Vagina (tissue), 2 donors: ENCODE measurements around the gene LSM14A. TPM values are rescaled to one million over a fixed set of nuclear protein-coding genes. Genes with fewer than 3 reads are reported as not detected.

Experiments used
- DNase-seq, 2 donors: peaks; one replicate each; pipeline ENCODE4 v3.0.0-alpha.2; 2017; ENCODE audit errors: extremely low spot score in 2 of 2
- H3K27ac ChIP-seq: fragments of 200-600 bp; sonication (generic); one replicate; pipeline ENCODE4 v1.5.1; 2019
- H3K27me3 ChIP-seq: fragments of 200-600 bp; sonication (generic); one replicate; pipeline ENCODE4 v1.5.1; 2019
- H3K36me3 ChIP-seq, 2 donors: fragments of 200-600 bp; sonication (generic); one replicate each; pipeline ENCODE4 v1.5.1; 2017 to 2019
- H3K4me1 ChIP-seq: fragments of 200-600 bp; sonication (generic); one replicate; pipeline ENCODE4 v1.5.1; 2019
- H3K4me3 ChIP-seq, 2 donors: fragments of 200-600 bp; sonication (generic); 1 replicate in 1 of 2; 2 replicates in 1 of 2; pipeline ENCODE4 v1.5.1; 2016 to 2019
- H3K9me3 ChIP-seq: fragments of 200-600 bp; sonication (generic); one replicate; pipeline ENCODE4 v1.5.1; 2019
- CTCF ChIP-seq, 3 experiments: fragments of 450-650 bp in 2 of 3; fragments of 200-600 bp in 1 of 3; sonication (generic) in 1 of 3; IDR thresholded peaks; one replicate each; pipeline ENCODE4 v1.5.1; 2017 to 2019; ENCODE audit warnings: antibody characterized with exemption in 3 of 3, mild to moderate bottlenecking in 2 of 3, moderate library complexity in 2 of 3
- POLR2A ChIP-seq, 2 donors: fragments of 450-650 bp; IDR thresholded peaks; one replicate each; pipeline ENCODE4 v1.6.1; 2017; ENCODE audit warnings: antibody characterized with exemption in 2 of 2, mild to moderate bottlenecking in 2 of 2, moderate library complexity in 2 of 2
- POLR2AphosphoS5 ChIP-seq, 2 donors: sonication (generic); formaldehyde crosslinking; IDR thresholded peaks; one replicate each; pipeline ENCODE4 v1.9.0; 2017; ENCODE audit warnings: antibody characterized with exemption in 2 of 2, mild to moderate bottlenecking in 2 of 2, low read depth in 1 of 2; ENCODE audit not compliant: insufficient read depth in 1 of 2
- intact Hi-C: fragments of 100-400 bp; cut with DNase I; formaldehyde crosslinking; loops from one replicate; pipeline ENCODE4 v1.15.1; 2023
- total RNA-seq: library from RNA; depleted of rRNA; stranded (reverse); fragments of >200 nt; gene quantifications from one replicate; pipeline ENCODE4 v1.2.3, GENCODE V29; 2016

LSM14A gene
- total RNA-seq, 1 donor from 2014 or later = 179 TPM

GRCh38 chr19:34181111-34181864 lies 9.0 kb downstream of the LSM14A start:
- TF ChIP-seq POLR2AphosphoS5 (IDR thresholded peaks at IDR 0.05; ENCODE audit: insufficient read depth in 1 of 2, low read depth in 1 of 2) (no peak), POLR2A (IDR thresholded peaks at IDR 0.05) (no peak), CTCF (IDR thresholded peaks at IDR 0.05) (no peak)
- Histone ChIP-seq H3K4me1 (peaks cover 98% of the 10 kb centered on the region), H3K27ac (no peak overlapping the region), H3K4me3 (no peak overlapping the region), H3K36me3 (no peaks in the 10 kb centered on the region), H3K27me3 (no peaks in the 10 kb centered on the region), H3K9me3 (no peaks in the 10 kb centered on the region)
- DNase-seq = no peak
- intact Hi-C loops = no loop called here

- no peaks in the 10 kb centered on the region for H3K9me3 ChIP-seq
- DNase-seq = no peak
- intact Hi-C loops = no loop called here
- H3K4me3 ChIP-seq = no peak overlapping the region
- H3K27ac ChIP-seq = no peak overlapping the region
- TF ChIP-seq CTCF (IDR thresholded peaks at IDR 0.05) (no peak), POLR2AphosphoS5 (IDR thresholded peaks at IDR 0.05; ENCODE audit: insufficient read depth in 1 of 2, low read depth in 1 of 2) (no peak), POLR2A (IDR thresholded peaks at IDR 0.05) (no peak)
- no peaks in the 10 kb centered on the region for H3K36me3 ChIP-seq
- no peaks in the 10 kb centered on the region for H3K27me3 ChIP-seq
- peaks cover 98% of the 10 kb centered on the region for H3K4me1 ChIP-seq
Measured at GRCh38 chr19:34182125-34182524, 9.8 kb downstream of the LSM14A start.

GRCh38 chr19:34184880-34185491 lies 12.7 kb downstream of the LSM14A start:
- intact Hi-C loops = no loop called here

GRCh38 chr19:34186205-34186604 lies 13.9 kb downstream of the LSM14A start:
- Histone ChIP-seq H3K9me3 (no peaks in the 10 kb centered on the region), H3K27me3 (no peaks in the 10 kb centered on the region), H3K4me1 (peaks cover 98% of the 10 kb centered on the region), H3K27ac (no peak overlapping the region), H3K36me3 (no peaks in the 10 kb centered on the region), H3K4me3 (no peak overlapping the region)
- no peak for TF ChIP-seq CTCF (IDR thresholded peaks at IDR 0.05)
- TF ChIP-seq POLR2A (IDR thresholded peaks at IDR 0.05) = no peak
- no peak for TF ChIP-seq POLR2AphosphoS5 (IDR thresholded peaks at IDR 0.05; ENCODE audit: insufficient read depth in 1 of 2, low read depth in 1 of 2)
- intact Hi-C loops = no loop called here
- DNase-seq = no peak

More at GRCh38 chr19:34184880-34185491, 12.7 kb downstream of the LSM14A start:
- Histone ChIP-seq H3K4me1 (peaks cover 98% of the 10 kb centered on the region), H3K36me3 (no peaks in the 10 kb centered on the region), H3K27ac (peak overlapping the region; percentile 14), H3K27me3 (no peaks in the 10 kb centered on the region), H3K9me3 (no peaks in the 10 kb centered on the region), H3K4me3 (peak overlapping the region in 1 of 2 donors; percentile 1)
- TF ChIP-seq CTCF (IDR thresholded peaks at IDR 0.05) (no peak), POLR2A (IDR thresholded peaks at IDR 0.05) (no peak), POLR2AphosphoS5 (IDR thresholded peaks at IDR 0.05; ENCODE audit: insufficient read depth in 1 of 2, low read depth in 1 of 2) (no peak)
- no peak for DNase-seq

DNA sequence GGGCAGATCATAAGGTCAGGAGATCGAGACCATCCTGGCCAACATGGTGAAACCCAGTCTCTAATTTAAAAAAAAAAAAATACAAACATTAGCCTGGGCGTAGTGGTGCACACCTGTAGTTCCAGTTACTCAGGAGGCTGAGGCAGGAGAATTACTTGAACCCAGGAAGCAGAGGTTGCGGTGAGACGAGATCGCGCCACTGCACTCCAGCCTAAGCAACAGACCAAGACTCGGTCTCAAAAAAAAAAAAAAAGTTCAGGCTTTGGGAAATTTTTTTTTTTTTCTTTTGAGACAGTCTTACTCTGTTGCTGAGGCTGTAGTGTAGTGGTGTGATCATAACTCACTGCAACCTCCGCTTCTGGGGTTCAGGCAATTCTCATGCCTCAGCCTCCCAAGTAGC lies 14.7 kb downstream of the LSM14A start:
- intact Hi-C loops = no loop called here
- peaks cover 98% of the 10 kb centered on the region for H3K4me1 ChIP-seq
- no peaks in the 10 kb centered on the region for H3K27me3 ChIP-seq
- H3K36me3 ChIP-seq = no peaks in the 10 kb centered on the region
- H3K9me3 ChIP-seq = no peaks in the 10 kb centered on the region
- DNase-seq = no peak
- no peak overlapping the region for H3K27ac ChIP-seq
- no peak overlapping the region for H3K4me3 ChIP-seq
- TF ChIP-seq CTCF (IDR thresholded peaks at IDR 0.05) (no peak), POLR2A (IDR thresholded peaks at IDR 0.05) (no peak), POLR2AphosphoS5 (IDR thresholded peaks at IDR 0.05; ENCODE audit: insufficient read depth in 1 of 2, low read depth in 1 of 2) (no peak)
